Tibial nerve (tissue), 3 donors: Measurements from ENCODE around the gene RBBP7.

Experiments
- CTCF ChIP-seq, 5 experiments: fragments of 200-600 bp in 3 of 5; fragments of 450-650 bp in 2 of 5; sonication (generic) in 3 of 5; IDR thresholded peaks; one replicate each; pipeline ENCODE4 v1.5.1; 2016 to 2019; ENCODE audit warnings: antibody characterized with exemption in 5 of 5, mild to moderate bottlenecking in 3 of 5, moderate library complexity in 2 of 5
- POLR2A ChIP-seq, 2 donors: fragments of 450-650 bp; IDR thresholded peaks; one replicate each; pipeline ENCODE4 v1.6.1; 2017; ENCODE audit warnings: antibody characterized with exemption in 2 of 2, mild to moderate bottlenecking in 2 of 2, moderate library complexity in 2 of 2

DNA sequence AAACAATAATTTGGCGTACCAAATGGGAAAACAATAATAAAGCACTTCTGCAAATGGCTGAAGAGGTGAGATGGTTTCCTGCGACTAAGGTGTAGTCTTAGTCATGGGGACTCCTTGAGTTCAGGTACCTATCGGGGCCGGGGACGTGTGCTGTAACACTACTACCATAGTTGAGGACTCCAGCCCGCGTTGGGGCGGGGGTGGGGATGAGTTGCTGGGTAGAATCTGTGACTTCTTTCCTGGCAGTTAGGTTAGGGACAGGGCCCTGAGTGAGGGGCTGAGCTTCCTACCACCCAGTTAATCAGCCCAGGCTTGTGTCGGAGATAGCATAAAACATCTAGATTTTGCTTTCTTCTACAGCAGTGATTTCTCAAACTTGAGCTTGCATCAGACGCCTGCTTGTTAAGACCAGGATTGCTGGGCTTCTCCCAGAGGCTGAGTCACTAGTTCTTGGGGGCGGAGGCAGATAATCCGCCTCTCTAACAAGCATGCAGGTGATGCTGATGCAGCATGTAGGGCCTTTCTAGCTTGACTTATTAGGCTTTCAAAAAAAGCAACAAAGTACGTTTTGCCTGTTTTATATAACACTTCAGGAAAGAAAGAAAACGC lies 30.2 kb downstream of the RBBP7 start:
- TF ChIP-seq CTCF (IDR thresholded peaks at IDR 0.05) = no peak
- no peak for TF ChIP-seq POLR2A (IDR thresholded peaks at IDR 0.05)
